ENCODE data around the gene ENPEP. TPM values are rescaled to one million over a fixed set of nuclear protein-coding genes. Genes with fewer than 3 reads are reported as not detected.

Gene ENPEP
- total RNA-seq, 2 experiments from 2014 or later = 0.21 TPM; not detected in 1

- Histone ChIP-seq H3K4me2 (ENCODE audit: low read length) (peak overlapping the region; percentile 27), H3K27ac (ENCODE audit: low read depth, low read length, poor library complexity, severe bottlenecking) (no peak overlapping the region), H3K4me3 (ENCODE audit: low read depth, low read length, poor library complexity, severe bottlenecking) (peak overlapping the region; percentile 5), H3K9me2 (ENCODE audit: insufficient read depth, low read length) (no peaks in the 10 kb centered on the region), H3K9me3 (ENCODE audit: low read length) (no peaks in the 10 kb centered on the region), H3K79me2 (ENCODE audit: insufficient read depth, low read depth, low read length) (no peaks in the 10 kb centered on the region), H3K36me3 (ENCODE audit: insufficient read depth, low read length) (no peaks in the 10 kb centered on the region), H3K4me1 (ENCODE audit: insufficient read depth, low read length, poor library complexity, severe bottlenecking) (peaks cover 11% of the 10 kb centered on the region), H2AFZ (ENCODE audit: low read length) (peak overlapping the region; percentile 84), H4K20me1 (ENCODE audit: insufficient read depth, low read length) (no peaks in the 10 kb centered on the region)
- BruUV-seq (replicated peaks) = no TSS peak
- intact Hi-C loops (cut with micrococcal nuclease; ENCODE audit: unreplicated experiment) = no loop called here
- peak; percentile 54 for DNase-seq (ENCODE audit: low spot score)
- CTCF ChIA-PET (ENCODE audit: unreplicated experiment) = no interaction called here
- TF ChIP-seq CTCF (conservative IDR thresholded peaks at IDR 0.05; ENCODE audit: low read length) = no peak
- POLR2A ChIA-PET = interaction anchor here (0.6 to 4.2 kb wide), 4 partner anchors 10 to 203 kb away, joined by 3 to 23 read pairs (median 5); no protein-coding TSS in a partner anchor
Observed at GRCh38 chr4:110533940-110534339, 58.0 kb downstream of the ENPEP start.

GRCh38 chr4:110540581-110540980 is 64.6 kb downstream of the ENPEP start:
- TF ChIP-seq EZH2phosphoT487 (IDR thresholded peaks at IDR 0.05; ENCODE audit: borderline replicate concordance, low read depth, low read length) (no peak), CTCF (conservative IDR thresholded peaks at IDR 0.05; ENCODE audit: low read length) (no peak)
- Histone ChIP-seq H3K4me1 (ENCODE audit: insufficient read depth, low read length, poor library complexity, severe bottlenecking) (no peaks in the 10 kb centered on the region), H3K27ac (ENCODE audit: low read depth, low read length, poor library complexity, severe bottlenecking) (no peak overlapping the region), H4K20me1 (ENCODE audit: insufficient read depth, low read length) (no peaks in the 10 kb centered on the region), H2AFZ (ENCODE audit: low read length) (no peak overlapping the region), H3K4me2 (ENCODE audit: low read length) (no peak overlapping the region), H3K9me3 (ENCODE audit: low read length) (no peaks in the 10 kb centered on the region), H3K4me3 (ENCODE audit: low read depth, low read length, poor library complexity, severe bottlenecking) (no peak overlapping the region), H3K9me2 (ENCODE audit: insufficient read depth, low read length) (no peaks in the 10 kb centered on the region), H3K36me3 (ENCODE audit: insufficient read depth, low read length) (no peaks in the 10 kb centered on the region), H3K79me2 (ENCODE audit: insufficient read depth, low read depth, low read length) (no peaks in the 10 kb centered on the region)
- ChIA-PET CTCF (ENCODE audit: unreplicated experiment) (no interaction called here), POLR2A (no interaction called here)
- intact Hi-C loops (cut with micrococcal nuclease; ENCODE audit: unreplicated experiment) = no loop called here
- no TSS peak for BruUV-seq (replicated peaks)
- no peak for DNase-seq (ENCODE audit: low spot score)

GRCh38 chr4:110540982-110541451 is 65.1 kb downstream of the ENPEP start:
- TF ChIP-seq CTCF (conservative IDR thresholded peaks at IDR 0.05; ENCODE audit: low read length) (no peak), EZH2phosphoT487 (IDR thresholded peaks at IDR 0.05; ENCODE audit: borderline replicate concordance, low read depth, low read length) (no peak)
- no peak overlapping the region for H3K4me3 ChIP-seq (ENCODE audit: low read depth, low read length, poor library complexity, severe bottlenecking)
- ChIA-PET POLR2A (no interaction called here), CTCF (ENCODE audit: unreplicated experiment) (no interaction called here)
- no peaks in the 10 kb centered on the region for H3K9me2 ChIP-seq (ENCODE audit: insufficient read depth, low read length)
- DNase-seq (ENCODE audit: low spot score) = no peak
- H3K9me3 ChIP-seq (ENCODE audit: low read length) = no peaks in the 10 kb centered on the region
- intact Hi-C loops (cut with micrococcal nuclease; ENCODE audit: unreplicated experiment) = no loop called here
- H2AFZ ChIP-seq (ENCODE audit: low read length) = no peak overlapping the region
- H3K27ac ChIP-seq (ENCODE audit: low read depth, low read length, poor library complexity, severe bottlenecking) = no peak overlapping the region
- H3K4me2 ChIP-seq (ENCODE audit: low read length) = no peak overlapping the region
- H3K79me2 ChIP-seq (ENCODE audit: insufficient read depth, low read depth, low read length) = no peaks in the 10 kb centered on the region
- no peaks in the 10 kb centered on the region for H4K20me1 ChIP-seq (ENCODE audit: insufficient read depth, low read length)
- no peaks in the 10 kb centered on the region for H3K36me3 ChIP-seq (ENCODE audit: insufficient read depth, low read length)
- no peaks in the 10 kb centered on the region for H3K4me1 ChIP-seq (ENCODE audit: insufficient read depth, low read length, poor library complexity, severe bottlenecking)
- BruUV-seq (replicated peaks) = no TSS peak
